Measurements from ENCODE around the gene TNIP3. TPM values are rescaled to one million over a fixed set of nuclear protein-coding genes. Genes with fewer than 3 reads are reported as not detected.
A peak's percentile ranks its signal among the peaks of the same experiment; 100 is the strongest.

The TNIP3 gene
- total and polyA plus RNA-seq, 8 donors, result 0.75 to 8.8 (median 1.3) TPM

- H3K4me1 ChIP-seq, result no peaks in the 10 kb centered on the region
- TF ChIP-seq, protein P1, sequence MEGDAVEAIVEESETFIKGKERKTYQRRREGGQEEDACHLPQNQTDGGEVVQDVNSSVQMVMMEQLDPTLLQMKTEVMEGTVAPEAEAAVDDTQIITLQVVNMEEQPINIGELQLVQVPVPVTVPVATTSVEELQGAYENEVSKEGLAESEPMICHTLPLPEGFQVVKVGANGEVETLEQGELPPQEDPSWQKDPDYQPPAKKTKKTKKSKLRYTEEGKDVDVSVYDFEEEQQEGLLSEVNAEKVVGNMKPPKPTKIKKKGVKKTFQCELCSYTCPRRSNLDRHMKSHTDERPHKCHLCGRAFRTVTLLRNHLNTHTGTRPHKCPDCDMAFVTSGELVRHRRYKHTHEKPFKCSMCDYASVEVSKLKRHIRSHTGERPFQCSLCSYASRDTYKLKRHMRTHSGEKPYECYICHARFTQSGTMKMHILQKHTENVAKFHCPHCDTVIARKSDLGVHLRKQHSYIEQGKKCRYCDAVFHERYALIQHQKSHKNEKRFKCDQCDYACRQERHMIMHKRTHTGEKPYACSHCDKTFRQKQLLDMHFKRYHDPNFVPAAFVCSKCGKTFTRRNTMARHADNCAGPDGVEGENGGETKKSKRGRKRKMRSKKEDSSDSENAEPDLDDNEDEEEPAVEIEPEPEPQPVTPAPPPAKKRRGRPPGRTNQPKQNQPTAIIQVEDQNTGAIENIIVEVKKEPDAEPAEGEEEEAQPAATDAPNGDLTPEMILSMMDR (IDR thresholded peaks at IDR 0.05), result peak in 1 of 2 donors; percentile 9
- no peak for ATAC-seq
These were observed 24.4 kb downstream of the TNIP3 start for GRCh38 chr4:121139533-121140222.

DNA sequence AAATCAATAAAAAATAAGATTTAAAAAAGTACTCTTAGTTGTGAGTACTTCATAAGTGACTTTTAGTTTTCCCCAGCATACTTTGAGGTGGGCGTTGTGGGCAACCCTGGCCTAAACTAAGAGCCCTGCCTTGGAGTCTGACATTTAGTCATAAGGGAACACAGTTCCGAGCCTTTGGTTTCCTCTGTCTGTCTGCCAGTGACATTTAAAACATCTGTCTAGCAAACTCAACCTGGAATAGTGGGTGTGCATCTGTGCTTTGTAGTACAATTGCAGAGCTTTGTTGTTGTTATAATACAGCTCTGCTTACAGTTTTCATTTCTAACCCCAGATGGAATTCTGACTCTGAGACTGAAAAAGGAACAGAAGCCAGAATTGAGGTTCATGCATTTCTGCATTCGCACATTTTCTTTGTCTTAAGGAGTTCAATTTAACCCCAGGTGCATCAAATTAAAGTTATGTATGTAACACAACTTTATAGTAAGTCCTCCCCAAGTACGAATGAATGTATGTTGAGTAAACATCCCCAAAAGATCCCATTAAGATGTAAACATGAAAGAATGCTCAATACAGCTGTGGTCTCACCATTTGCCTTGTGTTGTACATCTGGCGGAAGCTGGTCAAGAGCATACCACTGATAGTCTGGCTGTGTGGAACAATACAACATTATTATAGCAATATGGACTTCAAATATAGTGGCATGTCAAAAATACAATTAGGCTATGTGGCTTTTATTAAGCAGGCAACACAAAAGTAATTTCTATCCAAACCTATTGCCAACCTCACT lies 25.9 kb downstream of the TNIP3 start:
- no peak for ATAC-seq
- DNase-seq, result no peak
- Histone ChIP-seq H3K27ac (no peak overlapping the region), H3K36me3 (peaks cover 0 to 41% of the 10 kb centered on the region in 2 donors), H3K27me3 (no peaks in the 10 kb centered on the region), H3K4me1 (no peaks in the 10 kb centered on the region), H3K4me3 (no peak overlapping the region), H3K9me3 (no peaks in the 10 kb centered on the region)
- TF ChIP-seq, protein P1 (IDR thresholded peaks at IDR 0.05), result no peak
- intact Hi-C loops (cut with DNase I), result no loop called here

More at GRCh38 chr4:121139533-121140222, 24.4 kb downstream of the TNIP3 start:
- Histone ChIP-seq H3K27me3 (no peaks in the 10 kb centered on the region), H3K27ac (no peak overlapping the region), H3K9me3 (no peaks in the 10 kb centered on the region), H3K4me3 (no peak overlapping the region), H3K36me3 (peaks cover 0 to 41% of the 10 kb centered on the region in 2 donors)
- intact Hi-C loops (cut with DNase I), result no loop called here
- DNase-seq, result peak in 1 of 4 donors; percentile 5

DNA sequence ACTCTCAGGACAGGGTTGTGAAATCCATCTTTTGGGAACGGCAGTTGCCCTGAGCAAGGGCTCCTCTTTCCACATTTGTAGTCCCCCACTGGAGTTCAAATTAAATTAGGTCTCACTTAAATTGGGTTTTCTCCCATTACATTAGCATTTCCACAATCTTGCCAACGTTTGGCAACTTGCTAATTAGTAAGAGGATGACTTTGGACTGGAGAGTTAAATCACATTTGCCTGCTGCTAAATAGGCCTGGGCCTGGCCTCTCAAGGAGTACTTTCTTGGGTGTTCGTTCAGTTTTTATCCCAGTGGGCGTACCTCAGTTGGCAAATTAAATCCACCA lies 33.8 kb downstream of the TNIP3 start:
- Histone ChIP-seq H3K36me3 (peaks cover 0 to 4% of the 10 kb centered on the region in 2 donors), H3K4me3 (no peak overlapping the region), H3K27ac (no peak overlapping the region), H3K4me1 (no peaks in the 10 kb centered on the region), H3K9me3 (no peaks in the 10 kb centered on the region), H3K27me3 (no peaks in the 10 kb centered on the region)
- ATAC-seq, result no peak
- TF ChIP-seq, protein P1 (IDR thresholded peaks at IDR 0.05), result no peak
- DNase-seq, result no peak
- intact Hi-C loops (cut with DNase I), result no loop called here

DNA sequence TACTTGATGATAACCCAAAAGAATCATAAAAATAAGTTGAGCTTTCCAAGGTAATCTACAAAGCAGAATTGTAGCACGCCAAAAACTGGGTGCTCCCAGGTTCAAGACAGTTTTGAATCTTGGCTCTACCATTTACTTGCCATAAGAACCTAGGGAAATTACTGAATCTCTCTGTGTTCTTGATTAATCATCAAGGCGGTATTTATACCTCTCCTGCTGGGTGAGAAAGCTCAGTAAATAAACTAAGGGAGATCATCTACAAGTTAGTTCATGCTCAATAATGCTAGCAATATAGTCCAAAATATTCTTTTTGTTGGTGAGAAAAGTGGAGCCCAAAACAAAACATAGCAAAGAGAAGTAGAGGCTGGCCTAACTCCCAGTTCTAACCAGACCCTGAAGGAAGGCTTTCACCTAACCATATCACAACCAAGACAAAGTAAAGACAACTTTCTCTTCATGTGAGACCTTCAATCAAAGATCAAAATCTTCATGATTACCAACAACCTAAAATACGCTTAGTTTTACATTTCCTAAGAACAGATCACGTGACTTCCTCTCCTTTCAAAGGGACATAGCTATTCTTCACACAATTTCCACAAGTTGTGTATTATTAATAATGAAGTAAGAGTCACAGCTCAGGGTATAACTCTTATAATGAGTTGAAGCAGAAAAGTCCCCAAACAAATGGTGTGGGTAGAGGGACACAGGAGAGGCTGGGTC lies 34.4 kb downstream of the TNIP3 start:
- Histone ChIP-seq H3K9me3 (no peaks in the 10 kb centered on the region), H3K4me3 (no peak overlapping the region), H3K27me3 (no peaks in the 10 kb centered on the region), H3K27ac (no peak overlapping the region), H3K4me1 (no peaks in the 10 kb centered on the region), H3K36me3 (peaks cover 0 to 4% of the 10 kb centered on the region in 2 donors)
- intact Hi-C loops (cut with DNase I), result no loop called here
- DNase-seq (no peak), ATAC-seq (no peak)
- TF ChIP-seq, protein P1 (IDR thresholded peaks at IDR 0.05), result no peak

DNA sequence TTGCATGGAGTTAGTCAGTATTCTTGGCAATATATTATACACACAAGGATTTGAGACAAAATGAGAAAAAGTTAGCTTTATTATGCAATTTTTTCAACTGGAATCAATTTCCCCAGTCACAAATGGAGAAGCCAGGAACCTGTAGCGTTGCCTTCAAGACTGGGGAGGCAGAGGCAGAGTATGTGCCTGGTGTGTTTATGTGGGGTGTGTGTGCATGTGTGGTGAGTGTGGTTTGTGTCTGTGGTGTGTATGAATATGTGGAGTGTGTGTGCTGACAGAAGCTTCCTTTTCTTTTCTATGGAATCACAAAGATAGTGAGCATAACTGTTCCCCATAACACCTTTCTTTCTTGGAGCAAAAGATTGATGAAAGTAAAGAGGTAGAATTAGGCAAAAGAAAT lies 37.0 kb downstream of the TNIP3 start:
- Histone ChIP-seq H3K27me3 (no peaks in the 10 kb centered on the region), H3K9me3 (no peaks in the 10 kb centered on the region), H3K36me3 (no peaks in the 10 kb centered on the region), H3K4me1 (no peaks in the 10 kb centered on the region), H3K4me3 (no peak overlapping the region), H3K27ac (no peak overlapping the region)
- intact Hi-C loops (cut with DNase I), result no loop called here
- DNase-seq (no peak), ATAC-seq (no peak)
- TF ChIP-seq, protein P1 (IDR thresholded peaks at IDR 0.05), result no peak

Measured in left lung (tissue), 10 donors.